A549 (cell line): ENCODE results near the gene NT5C2. TPM values are rescaled to one million over a fixed set of nuclear protein-coding genes. Genes with fewer than 3 reads are reported as not detected.
A peak's percentile ranks its signal among the peaks of the same experiment; 100 is the strongest.

Source experiments
- ATAC-seq, 2 experiments: fragments of 200-7000 bp in 1 of 2; fragments of >200 bp in 1 of 2; cut with Nextera tagmentation in 1 of 2; cut with Tn5 transposase in 1 of 2; 3 replicates each; pipeline versions ENCODE4 v1.8.0 to v1.9.1; 2018 to 2020; ENCODE audit warnings: mild to moderate bottlenecking in 1 of 2, moderate library complexity in 1 of 2
- CTCF ChIA-PET: fragments of 300-600 bp; sonication (Branson Sonifier 250); formaldehyde crosslinking; extraction: SDS; loops from one replicate; lab custom pipeline; 2021; ENCODE audit warnings: antibody characterized with exemption, inconsistent platforms; lab: Yijun Ruan, JAX
- POLR2A ChIA-PET: fragments of 350-600 bp; formaldehyde crosslinking; extraction: SDS; loops from one replicate; lab custom pipeline; 2021; ENCODE audit warnings: antibody characterized with exemption, inconsistent platforms; lab: Yijun Ruan, JAX
- DNase-seq, 2 experiments: peaks; one replicate each; pipeline versions ENCODE4 v3.0.0 to v3.0.0-alpha.2; 2011 to 2016; ENCODE audit warnings: low read depth in 1 of 2, low spot score in 1 of 2
- FAIRE-seq: peaks from 2 replicates; lab custom pipeline; 2011; peaks lifted over from hg19 to GRCh38; lab: Jason Lieb, UNC
- H3K27ac ChIP-seq, 2 experiments: fragments of >200 bp; sonication (Bioruptor Twin); formaldehyde crosslinking; 3 replicates each; pipeline ENCODE4 v1.5.1; 2016 to 2017
- H3K4me1 ChIP-seq: fragments of >200 bp; sonication (Bioruptor Twin); formaldehyde crosslinking; 3 replicates; pipeline ENCODE4 v1.6.1; 2016
- H3K4me2 ChIP-seq: fragments of >200 bp; sonication (Bioruptor Twin); formaldehyde crosslinking; 3 replicates; pipeline ENCODE4 v1.6.1; 2016
- H3K4me3 ChIP-seq: fragments of >200 bp; sonication (Bioruptor Twin); formaldehyde crosslinking; 3 replicates; pipeline ENCODE4 v1.5.1; 2016
- H3K9me3 ChIP-seq: fragments of >200 bp; sonication (Bioruptor Twin); formaldehyde crosslinking; 3 replicates; pipeline ENCODE4 v1.6.1; 2016
- CBX2 ChIP-seq: fragments of 200-600 bp; sonication (generic); IDR thresholded peaks from 2 replicates; pipeline ENCODE4 v1.6.1; 2016; ENCODE audit warnings: low read depth, mild to moderate bottlenecking, borderline replicate concordance
- CEBPB ChIP-seq, 2 experiments: fragments of >200 bp in 1 of 2; sonication (Bioruptor Twin) in 1 of 2; formaldehyde crosslinking in 1 of 2; IDR thresholded peaks; 2 replicates each; pipeline ENCODE4 v1.6.1; 2012 to 2016
- CHD4 ChIP-seq: fragments of 200-600 bp; sonication (generic); IDR thresholded peaks from 2 replicates; pipeline ENCODE4 v1.6.1; 2016; ENCODE audit warnings: antibody characterized with exemption, mild to moderate bottlenecking, borderline replicate concordance
- EP300 ChIP-seq, 2 experiments: fragments of >200 bp; sonication (Bioruptor Twin); formaldehyde crosslinking; IDR thresholded peaks; 2 replicates in 1 of 2; 3 replicates in 1 of 2; pipeline ENCODE4 v1.6.1; 2016 to 2017
- FOSL2 ChIP-seq, 2 experiments: fragments of 450-650 bp in 1 of 2; fragments of >200 bp in 1 of 2; sonication (Bioruptor Twin) in 1 of 2; formaldehyde crosslinking; IDR thresholded peaks; 2 replicates each; pipeline versions ENCODE4 v1.5.0 to v1.6.1; 2016 to 2020; ENCODE audit warnings: mild to moderate bottlenecking in 1 of 2, moderate library complexity in 1 of 2
- HEYL ChIP-seq: fragments of 250-450 bp; sonication (Bioruptor Pico); IDR thresholded peaks from 2 replicates; pipeline ENCODE4 v1.8.0; 2021; ENCODE audit warnings: mild to moderate bottlenecking, moderate library complexity
- HOXB5 ChIP-seq: fragments of 250-450 bp; sonication (Bioruptor Pico); IDR thresholded peaks from 2 replicates; pipeline ENCODE4 v1.5.0; 2020; ENCODE audit warnings: mild to moderate bottlenecking, moderate library complexity
- MAFK ChIP-seq: fragments of 450-650 bp; IDR thresholded peaks from 2 replicates; pipeline ENCODE4 v1.6.1; 2014; ENCODE audit not compliant: partially characterized antibody
- MYC ChIP-seq: IDR thresholded peaks from 2 replicates; pipeline ENCODE4 v1.6.1; 2012; ENCODE audit warnings: mild to moderate bottlenecking, inconsistent platforms, low read length, improper control_type of control experiment, borderline replicate concordance
- NR3C1 ChIP-seq: fragments of >200 bp; sonication (Bioruptor Twin); formaldehyde crosslinking; IDR thresholded peaks from 3 replicates; pipeline ENCODE4 v1.6.1; 2017
- RARB ChIP-seq: fragments of 250-450 bp; sonication (Bioruptor Pico); IDR thresholded peaks from 2 replicates; pipeline ENCODE4 v1.8.0; 2021; ENCODE audit warnings: mild to moderate bottlenecking, moderate library complexity
- RFX5 ChIP-seq: fragments of 450-650 bp; IDR thresholded peaks from 2 replicates; pipeline ENCODE4 v1.7.1; 2014; ENCODE audit warnings: antibody characterized with exemption, mild to moderate bottlenecking, moderate library complexity
- SMC3 ChIP-seq: fragments of >200 bp; sonication (Bioruptor Twin); formaldehyde crosslinking; IDR thresholded peaks from 3 replicates; pipeline ENCODE4 v1.6.1; 2018; ENCODE audit warnings: inconsistent platforms
- ZC3H11A ChIP-seq: fragments of 450-650 bp; IDR thresholded peaks from 2 replicates; pipeline ENCODE4 v1.6.1; 2014; ENCODE audit warnings: antibody characterized with exemption, mild to moderate bottlenecking
- ZSCAN20 ChIP-seq: fragments of 250-450 bp; sonication (Bioruptor Pico); IDR thresholded peaks from 2 replicates; pipeline ENCODE4 v1.8.0; 2022; ENCODE audit warnings: mild to moderate bottlenecking, moderate library complexity
- WGBS: methylation state at CpG from one replicate; pipeline ENCODE4 v1.1.6; 2017; ENCODE audit errors: missing lambda C conversion rate; 5-methylcytosine and 5-hydroxymethylcytosine counted together
- polyA plus RNA-seq, 4 experiments: library from polyadenylated mRNA; depleted of rRNA in 3 of 4; stranded (reverse); fragments of >200 nt; fragmentation: RNase III in 1 of 4; extraction: RNeasy Plus Mini Kit Qiagen cat#74134 plus additional on column Dnase treatment in 1 of 4; gene quantifications; 2 replicates in 3 of 4; 3 replicates in 1 of 4; pipeline ENCODE4 v1.2.3, GENCODE V29; 2011 to 2017
- TF ChIP-seq, protein P1 (sequence below): fragments of 150-350 bp; IDR thresholded peaks from 2 replicates; pipeline ENCODE4 v1.6.1; 2014; ENCODE audit warnings: low read depth, mild to moderate bottlenecking, low read length
- TF ChIP-seq, protein P2 (sequence below): fragments of >200 bp; sonication (Bioruptor Twin); formaldehyde crosslinking; IDR thresholded peaks from 3 replicates; pipeline ENCODE4 v1.6.1; 2016
- TF ChIP-seq, protein P3 (sequence below): fragments of >200 bp; sonication (Bioruptor Twin); formaldehyde crosslinking; IDR thresholded peaks from 3 replicates; pipeline ENCODE4 v1.5.1; 2016

Gene NT5C2
- polyA plus RNA-seq, 2 of the 4 experiments (the other 2 are of a cell fraction), result 86.4 to 177 TPM

DNA sequence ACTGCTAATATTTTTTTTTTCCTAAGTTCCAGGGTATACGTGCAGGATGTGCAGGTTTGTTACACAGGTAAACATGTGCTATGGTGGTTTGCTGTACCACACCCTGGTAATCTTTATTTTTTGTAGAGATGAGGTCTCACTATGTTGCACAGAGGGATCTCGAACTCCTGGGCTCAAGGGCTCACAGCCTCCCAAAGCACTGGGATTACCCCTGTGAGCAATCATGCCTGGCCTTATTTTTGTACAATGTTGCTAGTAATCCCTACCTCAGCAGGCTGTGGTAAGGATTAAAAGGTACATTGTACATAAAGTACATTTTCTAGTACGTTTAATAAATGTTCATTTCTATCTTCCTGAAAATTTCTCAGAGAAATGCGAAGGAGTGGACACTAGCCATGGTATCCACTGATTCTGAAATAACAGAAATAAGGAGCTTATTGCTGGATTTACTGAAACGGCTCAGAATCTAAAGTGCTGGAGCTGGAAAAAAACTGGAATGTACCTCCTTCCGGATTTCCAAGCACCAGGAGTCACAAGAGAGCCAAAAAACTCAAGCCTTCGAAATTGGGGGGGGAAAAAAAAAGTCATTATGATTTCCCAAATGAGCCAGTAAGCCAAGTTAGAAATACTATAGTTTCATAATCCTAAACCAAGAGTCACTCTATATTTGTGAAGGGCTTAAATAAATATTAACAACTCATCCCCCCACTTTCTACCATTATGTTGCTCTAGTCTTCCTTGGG, 69.6 kb downstream of the NT5C2 start:
- POLR2A ChIA-PET, result no interaction called here
- peaks cover 71% of the 10 kb centered on the region for H3K4me1 ChIP-seq
- H3K27ac ChIP-seq, result peak overlapping the region; percentile 1 to 6; a peak in 3 of 6 replicates
- H3K4me3 ChIP-seq, result no peak overlapping the region
- WGBS, result 55% methylated on average over 7 of the region's 7 CpGs
- no peaks in the 10 kb centered on the region for H3K9me3 ChIP-seq
- ATAC-seq, result peak; percentile 14 to 58; a peak in 4 of 6 replicates
- FAIRE-seq, result peak; percentile 72
- CTCF ChIA-PET, result interaction anchor here (0.6 to 4.2 kb wide), 5 partner anchors 15 to 198 kb away, joined by 3 to 12 read pairs (median 4); no protein-coding TSS in a partner anchor
- no peak for TF ChIP-seq CBX2
- no peak for TF ChIP-seq HEYL (CRISPR knock-in tag)
- no peak for TF ChIP-seq HOXB5 (CRISPR knock-in tag)
- TF ChIP-seq RFX5, result no peak
- TF ChIP-seq SMC3, result no peak
- TF ChIP-seq ZC3H11A, result no peak
- TF ChIP-seq FOSL2 (IDR thresholded peaks at IDR 0.05), result no peak
- no peak for TF ChIP-seq FOSL2 (CRISPR knock-in tag; IDR thresholded peaks at IDR 0.05)
- TF ChIP-seq RARB (CRISPR knock-in tag), result no peak
- TF ChIP-seq, protein P1, sequence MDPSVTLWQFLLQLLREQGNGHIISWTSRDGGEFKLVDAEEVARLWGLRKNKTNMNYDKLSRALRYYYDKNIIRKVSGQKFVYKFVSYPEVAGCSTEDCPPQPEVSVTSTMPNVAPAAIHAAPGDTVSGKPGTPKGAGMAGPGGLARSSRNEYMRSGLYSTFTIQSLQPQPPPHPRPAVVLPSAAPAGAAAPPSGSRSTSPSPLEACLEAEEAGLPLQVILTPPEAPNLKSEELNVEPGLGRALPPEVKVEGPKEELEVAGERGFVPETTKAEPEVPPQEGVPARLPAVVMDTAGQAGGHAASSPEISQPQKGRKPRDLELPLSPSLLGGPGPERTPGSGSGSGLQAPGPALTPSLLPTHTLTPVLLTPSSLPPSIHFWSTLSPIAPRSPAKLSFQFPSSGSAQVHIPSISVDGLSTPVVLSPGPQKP, result no peak
- TF ChIP-seq MYC, result no peak
- no peak for TF ChIP-seq NR3C1
- TF ChIP-seq, all 56 proteins: peak for 0
- DNase-seq, result no peak
- peak overlapping the region; percentile 58 for H3K4me2 ChIP-seq

DNA sequence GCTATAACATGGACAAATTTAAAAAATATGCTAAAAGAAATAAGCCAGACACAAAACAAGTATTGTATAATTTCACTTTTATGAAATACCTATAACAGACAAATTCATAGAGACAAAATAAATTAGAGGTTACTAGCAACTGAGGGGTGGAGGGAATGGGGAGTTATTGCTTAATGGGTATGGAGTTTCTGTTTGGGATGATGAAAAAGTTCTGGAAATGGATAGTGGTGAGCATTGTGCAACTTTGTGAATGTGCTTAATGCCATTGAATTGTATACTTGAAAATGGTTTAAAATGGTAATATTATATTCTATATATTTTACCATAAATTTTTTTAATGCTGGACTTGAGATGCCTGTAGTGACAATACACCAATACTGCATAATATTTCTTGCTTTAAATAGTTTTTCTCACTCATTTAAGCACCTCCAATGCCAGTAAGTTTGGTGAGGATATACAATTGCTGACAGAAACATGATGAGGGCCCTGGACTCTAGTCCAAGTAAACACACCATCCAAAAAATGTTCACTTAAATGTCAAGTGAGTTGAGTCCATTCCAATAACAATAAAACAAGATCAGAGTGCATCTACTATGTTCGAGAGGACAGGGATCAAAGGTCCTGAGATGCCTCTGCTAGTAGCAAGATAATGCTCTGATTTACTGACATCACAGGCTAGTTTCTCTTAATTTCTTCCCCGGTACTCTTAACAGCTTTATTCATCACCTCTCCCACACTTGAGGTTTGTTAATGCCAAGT, 71.9 kb downstream of the NT5C2 start:
- POLR2A ChIA-PET, result no interaction called here

DNA sequence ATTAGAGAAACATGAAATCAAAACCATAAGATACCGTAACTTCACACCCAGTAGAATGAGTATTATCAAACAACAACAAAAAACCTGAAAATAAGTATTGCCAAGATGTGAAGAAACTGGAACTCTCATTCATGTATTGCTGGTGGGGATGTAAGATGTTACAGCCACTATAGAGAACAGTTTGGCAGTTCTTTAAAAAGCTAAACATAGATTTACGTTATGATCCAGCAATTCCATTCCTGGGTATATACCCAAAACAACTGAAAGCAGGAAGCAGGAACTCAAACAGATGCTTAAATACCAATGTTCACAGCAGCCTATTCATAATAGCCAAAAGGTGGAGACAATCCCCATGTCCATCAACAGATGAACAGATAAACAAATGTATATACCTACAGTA, 72.5 kb downstream of the NT5C2 start:
- H3K4me3 ChIP-seq, result no peak overlapping the region
- ChIA-PET CTCF (interaction anchor here (0.7 to 2.3 kb wide), 3 partner anchors 73 to 213 kb away, joined by 3 to 6 read pairs (median 4); partner anchors contain the start of gene NT5C2), POLR2A (no interaction called here)
- H3K4me2 ChIP-seq, result peak overlapping the region; percentile 58
- TF ChIP-seq MAFK (no peak), RFX5 (no peak), ZSCAN20 (CRISPR knock-in tag) (no peak), EP300 (IDR thresholded peaks at IDR 0.05) (no peak)
- TF ChIP-seq, protein P2, sequence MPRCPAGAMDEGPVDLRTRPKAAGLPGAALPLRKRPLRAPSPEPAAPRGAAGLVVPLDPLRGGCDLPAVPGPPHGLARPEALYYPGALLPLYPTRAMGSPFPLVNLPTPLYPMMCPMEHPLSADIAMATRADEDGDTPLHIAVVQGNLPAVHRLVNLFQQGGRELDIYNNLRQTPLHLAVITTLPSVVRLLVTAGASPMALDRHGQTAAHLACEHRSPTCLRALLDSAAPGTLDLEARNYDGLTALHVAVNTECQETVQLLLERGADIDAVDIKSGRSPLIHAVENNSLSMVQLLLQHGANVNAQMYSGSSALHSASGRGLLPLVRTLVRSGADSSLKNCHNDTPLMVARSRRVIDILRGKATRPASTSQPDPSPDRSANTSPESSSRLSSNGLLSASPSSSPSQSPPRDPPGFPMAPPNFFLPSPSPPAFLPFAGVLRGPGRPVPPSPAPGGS, result no peak
- TF ChIP-seq, protein P3, sequence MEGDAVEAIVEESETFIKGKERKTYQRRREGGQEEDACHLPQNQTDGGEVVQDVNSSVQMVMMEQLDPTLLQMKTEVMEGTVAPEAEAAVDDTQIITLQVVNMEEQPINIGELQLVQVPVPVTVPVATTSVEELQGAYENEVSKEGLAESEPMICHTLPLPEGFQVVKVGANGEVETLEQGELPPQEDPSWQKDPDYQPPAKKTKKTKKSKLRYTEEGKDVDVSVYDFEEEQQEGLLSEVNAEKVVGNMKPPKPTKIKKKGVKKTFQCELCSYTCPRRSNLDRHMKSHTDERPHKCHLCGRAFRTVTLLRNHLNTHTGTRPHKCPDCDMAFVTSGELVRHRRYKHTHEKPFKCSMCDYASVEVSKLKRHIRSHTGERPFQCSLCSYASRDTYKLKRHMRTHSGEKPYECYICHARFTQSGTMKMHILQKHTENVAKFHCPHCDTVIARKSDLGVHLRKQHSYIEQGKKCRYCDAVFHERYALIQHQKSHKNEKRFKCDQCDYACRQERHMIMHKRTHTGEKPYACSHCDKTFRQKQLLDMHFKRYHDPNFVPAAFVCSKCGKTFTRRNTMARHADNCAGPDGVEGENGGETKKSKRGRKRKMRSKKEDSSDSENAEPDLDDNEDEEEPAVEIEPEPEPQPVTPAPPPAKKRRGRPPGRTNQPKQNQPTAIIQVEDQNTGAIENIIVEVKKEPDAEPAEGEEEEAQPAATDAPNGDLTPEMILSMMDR, result 0 out of 3 replicates have a peak, but pooled peaks have one; percentile 10
- DNase-seq (no peak), FAIRE-seq (peak; percentile 51), ATAC-seq (no peak)
- H3K27ac ChIP-seq, result peak overlapping the region in 1 of 2 experiments; percentile 18; a peak in 1 of 6 replicates
- 84% methylated on average over 2 of the region's 2 CpGs for WGBS
- H3K9me3 ChIP-seq, result no peaks in the 10 kb centered on the region
- H3K4me1 ChIP-seq, result peaks cover 74% of the 10 kb centered on the region

More for the DNA sequence above, 71.9 kb downstream of the NT5C2 start:
- Histone ChIP-seq H3K9me3 (no peaks in the 10 kb centered on the region), H3K4me2 (peak overlapping the region; percentile 58), H3K27ac (peak overlapping the region; percentile 2 to 63; a peak in 4 of 6 replicates), H3K4me3 (no peak overlapping the region), H3K4me1 (peaks cover 79% of the 10 kb centered on the region)
- ATAC-seq (peak in 1 of 2 experiments; percentile 16; a peak in 2 of 6 replicates), DNase-seq (no peak), FAIRE-seq (no peak)
- CTCF ChIA-PET, result interaction anchor here (0.8 to 1.5 kb wide), 3 partner anchors 13 to 72 kb away, joined by 3 to 4 read pairs (median 3); partner anchors contain the start of gene NT5C2
- TF ChIP-seq CEBPB (IDR thresholded peaks at IDR 0.05) (peak; percentile 49 to 67; a peak in 3 of 4 replicates), CHD4 (no peak)
- WGBS, result 11% methylated on average over 2 of the region's 2 CpGs
